ENCODE results near the gene FGFBP3.

DNA sequence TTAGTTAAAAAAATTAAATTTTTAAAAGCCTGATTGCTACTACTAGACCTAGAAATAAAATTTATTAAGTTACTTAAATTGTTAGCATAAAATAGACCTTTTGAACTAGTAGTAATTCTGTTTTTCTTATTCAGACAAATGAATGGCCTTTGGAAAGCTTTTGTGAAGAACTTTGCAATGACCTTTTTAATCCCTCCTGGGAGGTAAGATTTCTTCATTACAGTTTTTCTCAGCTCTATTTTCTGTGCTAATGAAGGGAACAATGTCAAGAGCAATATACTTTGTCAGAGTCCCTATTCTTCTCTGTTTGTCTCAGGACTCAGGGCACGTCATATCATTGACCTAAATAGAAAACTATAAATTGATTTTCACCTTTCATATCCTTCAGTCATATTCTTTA lies 47.8 kb upstream of the FGFBP3 start:
- no peak for TF ChIP-seq POLR2AphosphoS5 (IDR thresholded peaks at IDR 0.05)
- TF ChIP-seq, protein P1, sequence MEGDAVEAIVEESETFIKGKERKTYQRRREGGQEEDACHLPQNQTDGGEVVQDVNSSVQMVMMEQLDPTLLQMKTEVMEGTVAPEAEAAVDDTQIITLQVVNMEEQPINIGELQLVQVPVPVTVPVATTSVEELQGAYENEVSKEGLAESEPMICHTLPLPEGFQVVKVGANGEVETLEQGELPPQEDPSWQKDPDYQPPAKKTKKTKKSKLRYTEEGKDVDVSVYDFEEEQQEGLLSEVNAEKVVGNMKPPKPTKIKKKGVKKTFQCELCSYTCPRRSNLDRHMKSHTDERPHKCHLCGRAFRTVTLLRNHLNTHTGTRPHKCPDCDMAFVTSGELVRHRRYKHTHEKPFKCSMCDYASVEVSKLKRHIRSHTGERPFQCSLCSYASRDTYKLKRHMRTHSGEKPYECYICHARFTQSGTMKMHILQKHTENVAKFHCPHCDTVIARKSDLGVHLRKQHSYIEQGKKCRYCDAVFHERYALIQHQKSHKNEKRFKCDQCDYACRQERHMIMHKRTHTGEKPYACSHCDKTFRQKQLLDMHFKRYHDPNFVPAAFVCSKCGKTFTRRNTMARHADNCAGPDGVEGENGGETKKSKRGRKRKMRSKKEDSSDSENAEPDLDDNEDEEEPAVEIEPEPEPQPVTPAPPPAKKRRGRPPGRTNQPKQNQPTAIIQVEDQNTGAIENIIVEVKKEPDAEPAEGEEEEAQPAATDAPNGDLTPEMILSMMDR (IDR thresholded peaks at IDR 0.05), result no peak
- no peak for TF ChIP-seq POLR2A (IDR thresholded peaks at IDR 0.05)
- no peak for TF ChIP-seq EP300 (IDR thresholded peaks at IDR 0.05)
